Superior temporal gyrus (tissue), 1 donor: ENCODE results near the gene NRGN.
"Not testable (repeated sequence)": the region's sequence is repeated elsewhere in the genome, so short reads cannot be mapped to it uniquely, and the experiment has no call there.

Experiments used
- DNase-seq: peaks from one replicate; pipeline ENCODE4 v3.0.0-alpha.2; 2016; ENCODE audit errors: extremely low spot score

NRGN gene

GRCh38 chr11:124758355-124759265 is 18.9 kb downstream of the NRGN start:
- peak; percentile 69 for DNase-seq

- no peak for DNase-seq
Measured at GRCh38 chr11:124759266-124760204, 19.8 kb downstream of the NRGN start.

DNA sequence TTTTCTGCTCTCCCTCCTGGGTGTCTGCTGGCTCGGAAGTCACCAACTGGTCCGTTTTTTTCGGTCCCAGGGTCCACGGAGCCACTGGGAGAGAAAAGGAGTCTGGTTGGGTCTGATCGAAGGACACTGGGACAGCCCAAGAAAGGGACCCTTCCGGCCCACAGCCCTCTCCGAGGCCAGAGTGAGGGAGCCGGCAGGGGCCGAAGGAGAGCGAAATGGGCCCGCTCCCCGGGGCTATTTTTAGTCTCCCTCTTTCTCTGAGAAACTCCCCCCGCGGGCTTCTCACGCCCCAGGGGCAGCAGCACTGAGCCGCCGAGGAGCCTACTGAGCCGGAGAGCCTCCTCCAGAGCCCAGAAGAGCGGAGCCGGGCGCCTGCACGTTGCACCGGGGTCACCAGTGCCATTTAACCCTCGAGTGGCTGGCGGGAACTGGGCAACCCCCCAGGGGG is 20.5 kb downstream of the NRGN start:
- DNase-seq: no peak

DNA sequence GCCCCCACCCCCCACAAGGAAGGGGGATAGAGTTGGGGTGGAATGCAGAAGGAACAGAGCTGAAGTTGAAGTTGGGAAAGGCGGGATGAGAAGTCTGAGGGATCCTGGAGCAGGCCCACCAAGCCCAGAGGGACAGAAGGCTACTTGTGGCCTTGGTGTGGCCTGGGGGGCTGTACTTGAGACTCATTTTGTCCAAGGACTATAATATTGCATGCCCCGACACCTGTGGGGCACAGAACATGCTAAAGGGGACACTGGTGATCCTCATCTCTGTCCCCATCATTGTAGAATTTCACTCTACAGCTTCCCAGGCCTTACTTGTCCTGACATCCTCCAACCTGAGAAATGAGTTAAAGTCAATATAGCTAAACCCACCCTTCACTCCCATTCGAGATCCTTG is 21.1 kb downstream of the NRGN start:
- DNase-seq: no peak

DNA sequence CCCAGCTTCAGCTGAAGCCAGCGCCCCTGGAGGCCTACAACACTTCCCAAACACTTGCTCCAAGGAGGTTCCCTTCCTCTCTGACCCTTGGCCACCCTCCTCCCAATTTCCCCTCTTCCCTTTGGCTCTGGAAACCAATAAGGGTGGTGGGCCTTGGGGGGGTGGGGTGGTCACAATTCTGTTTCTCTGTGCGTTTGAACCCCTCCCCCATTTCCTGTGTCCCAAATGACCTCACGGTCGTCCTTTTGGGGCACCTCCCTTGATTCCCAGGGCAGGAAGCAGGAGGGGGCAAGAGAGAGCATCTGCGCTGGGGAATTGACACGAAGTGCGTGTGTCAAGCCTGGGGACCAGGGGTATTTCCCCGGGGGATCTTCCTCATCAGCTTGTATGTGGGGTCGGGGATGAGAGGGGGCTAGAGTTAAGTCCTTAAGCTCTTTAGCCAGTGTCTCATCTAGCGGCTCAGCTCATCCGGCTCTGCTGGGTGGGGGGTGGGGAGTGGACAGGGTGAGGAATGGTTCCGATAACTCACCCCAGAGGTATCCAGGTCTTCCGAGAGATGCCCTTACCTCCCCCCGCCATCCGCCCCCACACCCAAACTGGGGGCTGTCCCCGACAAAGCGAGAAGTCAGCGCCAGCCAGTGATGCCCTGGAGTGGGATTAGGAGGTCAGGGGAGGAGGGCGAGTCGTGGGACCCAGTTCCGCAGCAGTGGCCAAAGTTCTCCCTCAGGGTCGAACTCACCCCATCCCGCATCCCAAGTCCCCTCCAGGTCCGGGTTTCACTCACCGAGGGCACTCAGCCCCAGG is 21.8 kb downstream of the NRGN start:
- no peak for DNase-seq

DNA sequence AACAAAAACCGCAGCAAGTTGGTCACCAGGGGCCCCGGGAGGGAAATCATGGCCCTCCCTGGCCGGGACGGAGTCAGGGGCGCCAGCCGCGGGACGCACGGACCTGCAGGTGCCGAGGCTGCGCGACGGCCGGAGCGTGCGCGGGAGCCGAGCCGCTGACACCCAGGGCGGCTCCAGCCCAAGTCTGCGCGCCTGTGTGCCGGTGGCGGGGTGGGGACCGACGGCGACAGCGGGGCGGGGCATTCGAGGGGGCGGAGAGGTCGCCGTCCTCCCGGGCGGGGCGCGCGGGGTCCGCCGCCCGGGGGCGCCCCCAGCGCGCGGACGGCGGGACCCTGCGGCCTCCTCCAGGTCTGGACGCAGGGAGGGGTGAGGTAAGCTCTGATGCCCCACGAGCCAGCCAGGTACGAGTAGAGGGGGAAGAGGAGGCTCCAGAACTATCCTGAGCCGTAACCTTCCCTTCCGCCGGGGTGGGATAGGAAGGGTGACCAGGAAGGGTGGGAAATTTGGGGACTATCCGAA is 22.4 kb downstream of the NRGN start, which contains the start of gene ESAM:
ESAM (minus strand) TSS at position 186 of the 519 bp plus-strand sequence; CDS start at position 50, 136 bp downstream.
- no peak for DNase-seq

GRCh38 chr11:124762624-124763155 is 22.9 kb downstream of the NRGN start:
- no peak for DNase-seq

- DNase-seq: peak; percentile 60
Measured at GRCh38 chr11:124763156-124763947, 23.6 kb downstream of the NRGN start.

- DNase-seq: no peak
Measured at GRCh38 chr11:124766156-124766555, 26.4 kb downstream of the NRGN start.

GRCh38 chr11:124768914-124769313 is 29.2 kb downstream of the NRGN start:
- DNase-seq: no peak

DNA sequence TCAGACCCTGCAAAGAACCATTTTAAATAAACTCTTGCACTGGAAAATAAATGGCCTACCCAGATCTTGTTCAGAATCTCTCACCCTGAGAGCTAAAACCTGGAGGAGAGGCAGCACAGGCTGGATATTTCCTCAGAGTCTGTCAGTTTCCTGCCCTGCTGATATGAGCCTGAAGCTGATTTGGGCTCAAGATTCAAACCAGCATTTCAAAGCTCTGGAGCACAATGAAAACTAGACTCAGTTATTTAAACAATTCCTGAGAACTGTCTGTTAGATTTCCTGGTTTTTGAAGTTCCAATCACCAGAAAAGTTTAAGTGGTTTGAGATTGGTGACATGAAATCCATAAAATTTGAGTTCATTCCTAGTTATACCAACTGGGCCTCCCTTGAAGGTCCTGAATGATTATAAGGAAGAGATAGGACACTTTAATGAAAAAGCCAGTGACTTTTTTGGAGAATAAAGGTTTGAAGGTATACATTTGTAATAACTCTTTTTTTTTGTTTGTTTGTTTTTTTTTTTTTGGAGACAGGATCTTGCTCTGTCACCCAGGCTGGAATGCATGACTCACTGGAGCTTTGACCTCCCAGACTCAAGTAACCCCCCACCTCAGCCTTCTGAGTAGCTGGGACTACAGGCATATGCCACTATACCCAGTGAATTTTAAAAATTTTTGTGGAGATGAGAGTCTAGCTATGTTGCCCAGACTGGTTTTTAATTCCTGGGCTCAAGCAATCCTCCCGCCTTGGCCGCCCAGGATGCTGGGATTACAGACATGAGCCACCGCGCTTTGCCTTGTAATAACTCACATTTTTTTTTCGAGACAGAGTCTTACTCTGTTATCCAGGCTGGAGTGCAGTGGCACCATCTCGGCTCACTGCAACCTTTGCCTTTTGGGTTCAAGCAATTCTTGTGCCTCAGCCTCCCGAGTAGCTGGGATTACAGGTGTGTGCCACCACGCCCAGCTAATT is 30.3 kb downstream of the NRGN start:
- DNase-seq: no peak

- not testable (repeated sequence) for DNase-seq
Measured at GRCh38 chr11:124770959-124771358, 31.2 kb downstream of the NRGN start.

DNA sequence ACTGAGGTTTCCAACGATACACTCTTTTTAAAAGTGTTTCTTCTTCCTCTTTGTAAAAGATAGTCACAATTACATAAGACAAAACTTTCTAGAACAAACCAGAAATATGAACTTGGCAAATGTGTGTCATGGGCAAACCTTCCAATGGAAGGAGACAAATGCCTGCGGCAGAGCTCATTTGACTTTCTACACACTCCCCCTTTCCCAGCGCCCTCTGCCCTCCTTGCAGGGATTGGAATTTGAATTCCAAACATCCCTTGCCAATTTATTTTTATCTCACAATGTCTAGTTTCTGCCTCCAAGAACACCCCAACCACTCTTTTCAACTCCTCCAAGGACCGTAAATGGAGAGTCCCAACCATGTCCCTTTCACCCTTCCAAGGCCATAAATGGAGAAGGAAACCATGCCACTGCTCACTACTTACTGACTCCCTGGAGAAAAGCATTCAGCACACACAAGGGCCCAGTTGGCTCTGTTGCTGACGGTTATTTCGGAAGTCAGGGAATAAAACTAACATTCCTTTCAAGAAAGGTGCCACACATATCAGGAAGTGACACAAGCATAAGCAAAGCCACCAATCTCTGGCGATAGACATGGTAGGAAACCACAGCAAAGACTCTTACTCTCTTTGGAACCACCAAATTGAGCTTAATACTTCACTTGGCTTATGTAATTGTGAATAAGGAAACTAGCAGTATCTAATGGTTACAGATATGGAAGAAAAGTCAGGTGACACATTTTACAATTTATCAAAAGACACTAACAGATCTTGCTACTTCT is 37.3 kb downstream of the NRGN start:
- no peak for DNase-seq

GRCh38 chr11:124778281-124778680 is 38.5 kb downstream of the NRGN start:
- no peak for DNase-seq

DNA sequence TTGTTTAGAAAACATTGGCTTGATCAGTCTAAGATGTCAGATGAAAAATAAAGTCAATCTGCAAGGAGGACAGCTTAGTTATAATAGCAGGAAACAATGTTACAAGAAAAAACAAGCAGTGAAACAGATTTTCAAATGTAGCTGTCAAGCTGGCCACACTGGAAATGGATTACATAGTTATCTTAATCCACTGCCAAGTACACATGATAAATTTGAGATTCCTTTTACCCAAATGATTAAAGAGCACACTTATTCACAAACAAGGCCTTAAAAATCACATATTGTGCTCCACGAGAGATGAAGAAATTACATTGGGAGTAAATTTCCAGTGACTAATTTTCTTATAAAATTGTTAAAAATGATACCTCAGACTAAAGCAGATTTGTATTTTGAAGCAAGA is 39.8 kb downstream of the NRGN start:
- DNase-seq: no peak

DNA sequence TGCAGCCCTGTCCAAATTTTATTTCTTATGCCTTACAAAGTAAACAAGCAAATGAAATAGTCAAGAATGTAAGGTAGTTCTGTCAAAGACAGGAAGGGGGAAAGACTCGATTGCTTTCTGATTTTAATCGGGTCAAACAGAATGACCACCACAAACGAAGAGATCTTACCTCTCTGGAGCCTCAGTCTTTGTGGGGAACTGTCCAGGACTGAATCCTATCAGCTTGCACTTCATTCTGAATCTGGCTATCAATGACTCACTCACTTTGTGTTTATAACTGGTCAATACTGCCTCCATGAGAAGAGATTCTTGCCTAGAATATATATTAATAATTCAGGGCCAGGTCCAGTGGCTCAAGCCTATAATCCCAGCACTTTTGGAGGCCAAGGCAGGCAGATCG is 43.3 kb downstream of the NRGN start:
- DNase-seq: no peak

- DNase-seq: no peak
Measured at GRCh38 chr11:124784051-124784450, 44.3 kb downstream of the NRGN start.

GRCh38 chr11:124788521-124788920 is 48.8 kb downstream of the NRGN start:
- DNase-seq: no peak
